ENCODE data around the gene SDK1. TPM values are rescaled to one million over a fixed set of nuclear protein-coding genes. Genes with fewer than 3 reads are reported as not detected.

The SDK1 gene
- total RNA-seq, 1 experiment from 2014 or later, result 20.0 TPM

DNA sequence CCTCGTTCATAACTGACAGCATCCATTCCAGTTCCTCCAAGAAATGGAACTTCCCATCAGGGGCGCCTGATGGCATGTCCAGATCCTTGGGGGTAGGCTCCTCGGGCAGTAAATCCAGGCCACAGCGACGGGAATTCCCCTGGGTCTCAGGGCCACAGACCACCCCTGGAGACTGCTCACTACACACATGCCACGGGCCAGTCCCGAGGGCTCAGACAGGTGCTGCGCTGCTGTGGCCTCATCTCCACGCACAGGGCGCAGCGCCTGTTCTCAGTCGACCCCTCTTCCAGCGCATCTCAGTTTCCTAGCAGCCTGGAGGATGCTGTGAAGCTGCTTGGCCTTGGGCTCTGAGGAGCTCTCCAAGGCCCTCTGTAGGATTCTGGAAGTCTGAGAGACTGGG, 907.5 kb downstream of the SDK1 start:
- H3K9me3 Mint-ChIP-seq (ENCODE audit: low read depth, unreplicated experiment), result no peaks in the 10 kb centered on the region
- BruUV-seq (replicated peaks), result no TSS peak
- CTCF ChIA-PET, result no interaction called here
- no peak overlapping the region for H3K27ac Mint-ChIP-seq (ENCODE audit: unreplicated experiment)
- intact Hi-C loops (cut with micrococcal nuclease; ENCODE audit: unreplicated experiment), result no loop called here
- DNase-seq, result no peak
- H3K4me3 Mint-ChIP-seq (ENCODE audit: low read depth, unreplicated experiment), result no peak overlapping the region
- no peaks in the 10 kb centered on the region for H3K36me3 Mint-ChIP-seq (ENCODE audit: insufficient read depth, unreplicated experiment)
- TF ChIP-seq, protein P1, sequence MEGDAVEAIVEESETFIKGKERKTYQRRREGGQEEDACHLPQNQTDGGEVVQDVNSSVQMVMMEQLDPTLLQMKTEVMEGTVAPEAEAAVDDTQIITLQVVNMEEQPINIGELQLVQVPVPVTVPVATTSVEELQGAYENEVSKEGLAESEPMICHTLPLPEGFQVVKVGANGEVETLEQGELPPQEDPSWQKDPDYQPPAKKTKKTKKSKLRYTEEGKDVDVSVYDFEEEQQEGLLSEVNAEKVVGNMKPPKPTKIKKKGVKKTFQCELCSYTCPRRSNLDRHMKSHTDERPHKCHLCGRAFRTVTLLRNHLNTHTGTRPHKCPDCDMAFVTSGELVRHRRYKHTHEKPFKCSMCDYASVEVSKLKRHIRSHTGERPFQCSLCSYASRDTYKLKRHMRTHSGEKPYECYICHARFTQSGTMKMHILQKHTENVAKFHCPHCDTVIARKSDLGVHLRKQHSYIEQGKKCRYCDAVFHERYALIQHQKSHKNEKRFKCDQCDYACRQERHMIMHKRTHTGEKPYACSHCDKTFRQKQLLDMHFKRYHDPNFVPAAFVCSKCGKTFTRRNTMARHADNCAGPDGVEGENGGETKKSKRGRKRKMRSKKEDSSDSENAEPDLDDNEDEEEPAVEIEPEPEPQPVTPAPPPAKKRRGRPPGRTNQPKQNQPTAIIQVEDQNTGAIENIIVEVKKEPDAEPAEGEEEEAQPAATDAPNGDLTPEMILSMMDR (IDR thresholded peaks at IDR 0.05; ENCODE audit: unreplicated experiment), result no peak
- no peaks in the 10 kb centered on the region for H3K27me3 Mint-ChIP-seq (ENCODE audit: unreplicated experiment)
- H3K4me1 Mint-ChIP-seq (ENCODE audit: low read depth, unreplicated experiment), result no peaks in the 10 kb centered on the region

DNA sequence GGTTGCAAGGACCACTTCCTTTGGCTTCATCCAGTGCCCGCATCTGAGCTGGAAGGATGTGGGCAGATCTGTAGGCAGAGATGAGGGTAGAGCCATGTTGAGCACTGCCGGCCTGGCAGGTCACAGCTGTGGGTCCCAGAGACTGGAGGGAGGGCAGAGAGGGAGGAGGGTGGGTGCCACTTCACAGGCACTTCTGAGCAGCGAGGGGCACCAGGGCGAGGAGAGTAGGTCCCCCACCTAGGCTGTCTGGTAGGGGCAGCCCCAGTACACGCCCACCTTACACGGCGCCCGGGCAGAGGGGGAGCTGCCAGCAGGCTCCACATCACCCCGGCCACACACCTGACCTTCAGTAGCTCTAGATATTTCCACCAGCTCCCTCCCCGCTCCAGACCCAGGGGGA, 908.1 kb downstream of the SDK1 start:
- Mint-ChIP-seq H3K9me3 (ENCODE audit: low read depth, unreplicated experiment) (no peaks in the 10 kb centered on the region), H3K27ac (ENCODE audit: unreplicated experiment) (no peak overlapping the region), H3K36me3 (ENCODE audit: insufficient read depth, unreplicated experiment) (no peaks in the 10 kb centered on the region), H3K27me3 (ENCODE audit: unreplicated experiment) (no peaks in the 10 kb centered on the region), H3K4me1 (ENCODE audit: low read depth, unreplicated experiment) (no peaks in the 10 kb centered on the region), H3K4me3 (ENCODE audit: low read depth, unreplicated experiment) (no peak overlapping the region)
- BruUV-seq (replicated peaks), result no TSS peak
- intact Hi-C loops (cut with micrococcal nuclease; ENCODE audit: unreplicated experiment), result no loop called here
- CTCF ChIA-PET, result no interaction called here
- no peak for DNase-seq
- TF ChIP-seq, protein P1 (IDR thresholded peaks at IDR 0.05; ENCODE audit: unreplicated experiment), result no peak

DNA sequence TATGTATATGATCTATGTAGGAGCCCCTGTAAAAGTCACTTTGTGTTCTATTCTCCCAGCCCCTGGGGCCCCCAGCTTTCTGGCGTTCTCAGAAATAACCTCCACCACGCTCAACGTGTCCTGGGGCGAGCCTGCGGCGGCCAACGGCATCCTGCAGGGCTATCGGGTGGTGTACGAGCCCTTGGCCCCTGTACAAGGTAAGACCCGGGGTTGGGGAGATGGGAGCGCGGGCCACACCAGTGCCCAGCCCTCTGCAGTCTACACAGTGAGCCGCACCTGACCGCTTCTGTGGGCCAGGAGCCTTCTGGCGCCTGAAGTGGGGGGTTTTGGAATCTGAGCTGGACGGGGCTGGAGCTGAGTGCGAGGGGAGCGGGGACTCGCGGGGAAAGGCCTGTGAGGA, 908.9 kb downstream of the SDK1 start:
- no peak overlapping the region for H3K27ac Mint-ChIP-seq (ENCODE audit: unreplicated experiment)
- H3K4me1 Mint-ChIP-seq (ENCODE audit: low read depth, unreplicated experiment), result no peaks in the 10 kb centered on the region
- no peak overlapping the region for H3K4me3 Mint-ChIP-seq (ENCODE audit: low read depth, unreplicated experiment)
- TF ChIP-seq, protein P1 (IDR thresholded peaks at IDR 0.05; ENCODE audit: unreplicated experiment), result no peak
- intact Hi-C loops (cut with micrococcal nuclease; ENCODE audit: unreplicated experiment), result no loop called here
- no TSS peak for BruUV-seq (replicated peaks)
- no peak for DNase-seq
- no peaks in the 10 kb centered on the region for H3K9me3 Mint-ChIP-seq (ENCODE audit: low read depth, unreplicated experiment)
- H3K36me3 Mint-ChIP-seq (ENCODE audit: insufficient read depth, unreplicated experiment), result no peaks in the 10 kb centered on the region
- CTCF ChIA-PET, result no interaction called here
- no peaks in the 10 kb centered on the region for H3K27me3 Mint-ChIP-seq (ENCODE audit: unreplicated experiment)

DNA sequence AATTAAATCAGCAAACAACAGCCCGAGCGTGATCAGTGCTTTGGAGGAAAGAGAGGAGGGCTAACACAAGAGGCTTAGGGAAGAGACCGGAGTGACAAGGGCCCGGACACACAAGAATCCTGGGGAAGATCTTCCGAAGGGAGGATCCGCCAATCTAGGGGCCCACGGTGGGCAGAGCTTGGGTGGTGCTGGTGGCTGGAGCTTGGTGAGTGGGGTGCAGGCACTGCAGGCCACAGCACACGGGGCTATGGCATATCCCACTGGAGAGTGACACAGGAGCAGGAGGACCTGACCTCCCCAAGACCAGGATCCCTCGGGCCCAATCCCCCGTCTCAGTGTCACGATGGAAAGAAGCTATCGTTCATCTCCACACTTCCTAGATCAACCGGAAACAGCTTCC, 909.8 kb downstream of the SDK1 start:
- no TSS peak for BruUV-seq (replicated peaks)
- Mint-ChIP-seq H3K4me1 (ENCODE audit: low read depth, unreplicated experiment) (no peaks in the 10 kb centered on the region), H3K36me3 (ENCODE audit: insufficient read depth, unreplicated experiment) (no peaks in the 10 kb centered on the region), H3K27me3 (ENCODE audit: unreplicated experiment) (no peaks in the 10 kb centered on the region), H3K9me3 (ENCODE audit: low read depth, unreplicated experiment) (no peaks in the 10 kb centered on the region), H3K27ac (ENCODE audit: unreplicated experiment) (no peak overlapping the region), H3K4me3 (ENCODE audit: low read depth, unreplicated experiment) (no peak overlapping the region)
- no peak for DNase-seq
- intact Hi-C loops (cut with micrococcal nuclease; ENCODE audit: unreplicated experiment), result no loop called here
- TF ChIP-seq, protein P1 (IDR thresholded peaks at IDR 0.05; ENCODE audit: unreplicated experiment), result no peak
- CTCF ChIA-PET, result no interaction called here

DNA sequence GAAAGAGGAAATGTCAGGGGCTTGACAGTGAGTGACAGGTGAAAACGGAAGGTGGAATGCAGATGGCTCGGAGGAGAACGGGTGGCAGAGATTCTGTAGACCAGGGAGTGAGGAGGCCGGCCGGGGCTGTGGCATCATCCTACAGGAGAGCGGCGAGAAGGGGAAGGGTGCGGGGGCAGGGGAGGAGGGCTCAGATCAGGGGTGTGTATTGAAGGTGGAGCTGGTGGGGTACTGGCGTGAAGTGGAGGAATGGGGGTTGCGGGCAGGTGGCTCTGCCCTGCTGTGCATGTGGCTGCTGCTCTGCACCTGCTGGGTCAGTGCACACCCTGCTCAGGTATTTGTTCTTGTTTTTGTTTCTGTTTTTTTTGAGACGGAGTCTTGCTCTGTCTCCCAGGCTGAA, 910.2 kb downstream of the SDK1 start:
- Mint-ChIP-seq H3K27me3 (ENCODE audit: unreplicated experiment) (no peaks in the 10 kb centered on the region), H3K9me3 (ENCODE audit: low read depth, unreplicated experiment) (no peaks in the 10 kb centered on the region), H3K4me3 (ENCODE audit: low read depth, unreplicated experiment) (no peak overlapping the region), H3K36me3 (ENCODE audit: insufficient read depth, unreplicated experiment) (peaks cover 4% of the 10 kb centered on the region), H3K4me1 (ENCODE audit: low read depth, unreplicated experiment) (no peaks in the 10 kb centered on the region), H3K27ac (ENCODE audit: unreplicated experiment) (no peak overlapping the region)
- TF ChIP-seq, protein P1 (IDR thresholded peaks at IDR 0.05; ENCODE audit: unreplicated experiment), result no peak
- BruUV-seq (replicated peaks), result no TSS peak
- no peak for DNase-seq
- intact Hi-C loops (cut with micrococcal nuclease; ENCODE audit: unreplicated experiment), result no loop called here
- CTCF ChIA-PET, result no interaction called here
